Neural progenitor cell (in vitro differentiated cells): ENCODE data around the gene CFAP53. TPM values are rescaled to one million over a fixed set of nuclear protein-coding genes. Genes with fewer than 3 reads are reported as not detected.

Experiments
- DNase-seq: peaks from one replicate; pipeline ENCODE4 v3.0.0-alpha.2; 2016; ENCODE audit warnings: low spot score
- H2AFZ ChIP-seq: fragments of 200-600 bp; sonication (generic); replicated peaks from 2 replicates; pipeline ENCODE4 v1.6.1; 2016; ENCODE audit warnings: antibody characterized with exemption
- H3F3A ChIP-seq: fragments of 200-600 bp; sonication (generic); 2 replicates; pipeline ENCODE4 v1.6.1; 2016; ENCODE audit warnings: antibody characterized with exemption, low read depth
- H3K27ac ChIP-seq: fragments of 200-600 bp; sonication (generic); 2 replicates; pipeline ENCODE4 v1.5.1; 2016; ENCODE audit warnings: mild to moderate bottlenecking
- H3K27me3 ChIP-seq: fragments of 200-600 bp; sonication (generic); 2 replicates; pipeline ENCODE4 v1.6.1; 2016; ENCODE audit warnings: mild to moderate bottlenecking, moderate library complexity
- H3K36me3 ChIP-seq: fragments of 200-600 bp; sonication (generic); 2 replicates; pipeline ENCODE4 v1.5.1; 2016
- H3K4me1 ChIP-seq: fragments of 200-600 bp; sonication (generic); 2 replicates; pipeline ENCODE4 v1.6.1; 2016; ENCODE audit warnings: mixed run types
- H3K4me2 ChIP-seq: fragments of 200-600 bp; sonication (generic); 2 replicates; pipeline ENCODE4 v1.6.1; 2016
- H3K4me3 ChIP-seq: fragments of 200-600 bp; sonication (generic); 2 replicates; pipeline ENCODE4 v1.5.1; 2016
- H3K79me2 ChIP-seq: fragments of 200-600 bp; sonication (generic); 2 replicates; pipeline ENCODE4 v1.6.1; 2016; ENCODE audit warnings: low read depth
- H3K9ac ChIP-seq: fragments of 200-600 bp; sonication (generic); 2 replicates; pipeline ENCODE4 v1.6.1; 2016
- H3K9me3 ChIP-seq: fragments of 200-600 bp; sonication (generic); 2 replicates; pipeline ENCODE4 v1.5.1; 2016; ENCODE audit warnings: low read depth
- H4K20me1 ChIP-seq: fragments of 200-600 bp; sonication (generic); 2 replicates; pipeline ENCODE4 v1.6.1; 2016; ENCODE audit warnings: low read depth
- H3K27ac Mint-ChIP-seq: 3 replicates; pipeline ENCODE4 v1.8.0; 2021; ENCODE audit warnings: mixed read lengths
- H3K27me3 Mint-ChIP-seq: 2 replicates; pipeline ENCODE4 v1.8.0; 2022; ENCODE audit warnings: low read depth, mild to moderate bottlenecking, inconsistent platforms, moderate library complexity, mixed read lengths; ENCODE audit not compliant: insufficient read depth
- H3K36me3 Mint-ChIP-seq: 3 replicates; pipeline ENCODE4 v1.8.0; 2021; ENCODE audit warnings: mixed read lengths
- H3K4me1 Mint-ChIP-seq: 3 replicates; pipeline ENCODE4 v1.8.0; 2021; ENCODE audit warnings: mixed read lengths
- H3K4me3 Mint-ChIP-seq: 3 replicates; pipeline ENCODE4 v1.8.0; 2021; ENCODE audit warnings: mild to moderate bottlenecking, moderate library complexity, mixed read lengths
- H3K9me3 Mint-ChIP-seq: 3 replicates; pipeline ENCODE4 v1.8.0; 2020; ENCODE audit warnings: mixed read lengths
- CTCF ChIP-seq: fragments of 200-600 bp; sonication (generic); IDR thresholded peaks from 2 replicates; pipeline ENCODE4 v1.5.1; 2017; ENCODE audit warnings: antibody characterized with exemption, mild to moderate bottlenecking
- EZH2 ChIP-seq: fragments of 200-600 bp; sonication (generic); IDR thresholded peaks from 2 replicates; pipeline ENCODE4 v1.6.1; 2017; ENCODE audit warnings: antibody characterized with exemption, mild to moderate bottlenecking, moderate library complexity
- EZH2phosphoT487 ChIP-seq: fragments of 200-600 bp; sonication (generic); IDR thresholded peaks from 2 replicates; pipeline ENCODE4 v1.6.1; 2017; ENCODE audit warnings: antibody characterized with exemption
- total RNA-seq: library from RNA; depleted of rRNA; stranded (reverse); fragments of >200 nt; gene quantifications from 2 replicates; pipeline ENCODE4 v1.2.3, GENCODE V29; 2015; ENCODE audit warnings: low replicate concordance

Gene CFAP53, protein sequence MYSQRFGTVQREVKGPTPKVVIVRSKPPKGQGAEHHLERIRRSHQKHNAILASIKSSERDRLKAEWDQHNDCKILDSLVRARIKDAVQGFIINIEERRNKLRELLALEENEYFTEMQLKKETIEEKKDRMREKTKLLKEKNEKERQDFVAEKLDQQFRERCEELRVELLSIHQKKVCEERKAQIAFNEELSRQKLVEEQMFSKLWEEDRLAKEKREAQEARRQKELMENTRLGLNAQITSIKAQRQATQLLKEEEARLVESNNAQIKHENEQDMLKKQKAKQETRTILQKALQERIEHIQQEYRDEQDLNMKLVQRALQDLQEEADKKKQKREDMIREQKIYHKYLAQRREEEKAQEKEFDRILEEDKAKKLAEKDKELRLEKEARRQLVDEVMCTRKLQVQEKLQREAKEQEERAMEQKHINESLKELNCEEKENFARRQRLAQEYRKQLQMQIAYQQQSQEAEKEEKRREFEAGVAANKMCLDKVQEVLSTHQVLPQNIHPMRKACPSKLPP
- total RNA-seq: 0.36 and 0.74 TPM in 2 replicates

GRCh38 chr18:50266248-50266704, at the start of gene CFAP53:
CFAP53 (minus strand) TSS chr18:50266495; CDS start chr18:50266404, 91 bp downstream.
- Histone ChIP-seq H3K79me2 (no peaks in the 10 kb centered on the region), H4K20me1 (no peaks in the 10 kb centered on the region), H3K4me1 (peaks cover 3% of the 10 kb centered on the region), H3F3A (peaks cover 9% of the 10 kb centered on the region), H3K9me3 (no peaks in the 10 kb centered on the region), H3K9ac (no peak within 1 kb of the TSS), H3K4me2 (peak within 1 kb of the TSS; percentile 72), H3K27me3 (peaks cover 29% of the 10 kb centered on the region), H3K27ac (no peak within 1 kb of the TSS), H3K36me3 (no peaks in the 10 kb centered on the region), H3K4me3 (peak within 1 kb of the TSS; percentile 58), H2AFZ (peak within 1 kb of the TSS; percentile 60)
- peaks cover 7% of the 10 kb centered on the region for H3K4me1 Mint-ChIP-seq
- no peak for TF ChIP-seq CTCF
- TF ChIP-seq EZH2: peak; percentile 25
- peak within 1 kb of the TSS; percentile 35 for H3K27ac Mint-ChIP-seq
- H3K27me3 Mint-ChIP-seq: no peaks in the 10 kb centered on the region
- H3K9me3 Mint-ChIP-seq: no peaks in the 10 kb centered on the region
- DNase-seq: peak; percentile 95
- H3K36me3 Mint-ChIP-seq: peaks cover 16% of the 10 kb centered on the region
- peak within 1 kb of the TSS; percentile 93 for H3K4me3 Mint-ChIP-seq

DNA sequence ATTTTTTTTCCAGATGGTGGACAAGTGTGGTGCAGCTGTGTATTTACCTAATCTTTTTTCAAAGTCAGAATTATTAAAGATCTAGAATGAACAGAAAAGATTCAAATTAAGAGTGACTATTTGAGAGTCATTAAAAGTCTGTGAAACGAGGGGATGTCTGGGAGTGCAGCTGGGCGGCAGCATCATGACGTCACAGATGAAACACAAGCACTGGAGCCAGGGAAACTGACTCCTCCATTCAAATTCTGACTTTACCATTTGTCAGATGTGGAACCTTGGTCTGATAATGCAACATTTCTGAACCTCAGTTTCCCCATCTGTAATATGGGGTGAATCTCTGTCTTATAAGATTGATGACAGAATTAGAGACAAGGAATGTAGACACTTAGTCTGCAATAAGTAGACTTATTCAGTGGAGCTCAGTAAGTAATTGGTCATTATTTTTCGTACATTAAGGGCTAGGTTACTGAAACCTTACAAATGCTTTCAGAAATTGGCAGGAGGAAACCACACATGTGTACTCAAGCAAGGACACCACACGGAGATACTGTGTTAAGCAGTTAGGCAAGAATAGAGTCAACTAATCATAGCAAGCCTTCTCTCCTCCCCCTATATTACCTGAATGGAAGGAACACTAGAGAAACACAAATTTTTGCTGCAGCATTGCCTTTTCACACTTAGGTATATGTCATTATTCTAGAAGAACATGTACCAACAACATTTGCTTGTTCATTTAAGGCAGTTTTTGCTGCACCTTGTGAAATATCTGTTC, 49.0 kb upstream of the CFAP53 start:
- no peaks in the 10 kb centered on the region for H3K27me3 Mint-ChIP-seq
- no peaks in the 10 kb centered on the region for H3K36me3 Mint-ChIP-seq
- H3K4me1 Mint-ChIP-seq: no peaks in the 10 kb centered on the region
- Histone ChIP-seq H2AFZ (no peak overlapping the region), H3K27ac (no peak overlapping the region), H3K4me1 (peaks cover under 1% of the 10 kb centered on the region), H3F3A (no peaks in the 10 kb centered on the region), H4K20me1 (no peaks in the 10 kb centered on the region), H3K79me2 (no peaks in the 10 kb centered on the region), H3K4me3 (no peak overlapping the region), H3K27me3 (peaks cover 29% of the 10 kb centered on the region), H3K36me3 (no peaks in the 10 kb centered on the region), H3K9ac (no peak overlapping the region), H3K9me3 (no peaks in the 10 kb centered on the region), H3K4me2 (no peak overlapping the region)
- no peak for TF ChIP-seq CTCF
- no peak for TF ChIP-seq EZH2phosphoT487
- TF ChIP-seq EZH2: no peak
- H3K27ac Mint-ChIP-seq: no peak overlapping the region
- H3K4me3 Mint-ChIP-seq: no peak overlapping the region
- no peaks in the 10 kb centered on the region for H3K9me3 Mint-ChIP-seq
- DNase-seq: no peak

GRCh38 chr18:50313873-50314460, 47.7 kb upstream of the CFAP53 start:
- H3K4me3 Mint-ChIP-seq: no peak overlapping the region
- no peaks in the 10 kb centered on the region for H3K27me3 Mint-ChIP-seq
- no peak overlapping the region for H3K4me2 ChIP-seq
- no peak overlapping the region for H3K9ac ChIP-seq
- H3K36me3 Mint-ChIP-seq: no peaks in the 10 kb centered on the region
- H2AFZ ChIP-seq: no peak overlapping the region
- no peaks in the 10 kb centered on the region for H3K4me1 ChIP-seq
- H3K27me3 ChIP-seq: peaks cover 41% of the 10 kb centered on the region
- H3K4me1 Mint-ChIP-seq: no peaks in the 10 kb centered on the region
- no peaks in the 10 kb centered on the region for H3K9me3 ChIP-seq
- no peak overlapping the region for H3K27ac Mint-ChIP-seq
- no peaks in the 10 kb centered on the region for H4K20me1 ChIP-seq
- no peaks in the 10 kb centered on the region for H3K36me3 ChIP-seq
- no peaks in the 10 kb centered on the region for H3K79me2 ChIP-seq
- no peak for DNase-seq
- no peak overlapping the region for H3K27ac ChIP-seq
- no peak overlapping the region for H3K4me3 ChIP-seq
- peaks cover 5% of the 10 kb centered on the region for H3K9me3 Mint-ChIP-seq
- no peaks in the 10 kb centered on the region for H3F3A ChIP-seq
- TF ChIP-seq EZH2 (no peak), EZH2phosphoT487 (no peak), CTCF (no peak)
